Stimulated activated CD4-positive, alpha-beta T cell treated with anti-CD3 and anti-CD28 coated beads, Interleukin-1b, Interleukin-23, amount 100 ng/mL, for 4 hours (primary cell): ENCODE measurements around the gene COL6A2.
"Not testable (repeated sequence)": the region's sequence is repeated elsewhere in the genome, so short reads cannot be mapped to it uniquely, and the experiment has no call there.

Experiments
- DNase-seq, 2 donors: peaks; one replicate each; pipeline ENCODE4 v3.0.0-alpha.2; 2020; ENCODE audit warnings: low read depth in 2 of 2

Gene COL6A2

DNA sequence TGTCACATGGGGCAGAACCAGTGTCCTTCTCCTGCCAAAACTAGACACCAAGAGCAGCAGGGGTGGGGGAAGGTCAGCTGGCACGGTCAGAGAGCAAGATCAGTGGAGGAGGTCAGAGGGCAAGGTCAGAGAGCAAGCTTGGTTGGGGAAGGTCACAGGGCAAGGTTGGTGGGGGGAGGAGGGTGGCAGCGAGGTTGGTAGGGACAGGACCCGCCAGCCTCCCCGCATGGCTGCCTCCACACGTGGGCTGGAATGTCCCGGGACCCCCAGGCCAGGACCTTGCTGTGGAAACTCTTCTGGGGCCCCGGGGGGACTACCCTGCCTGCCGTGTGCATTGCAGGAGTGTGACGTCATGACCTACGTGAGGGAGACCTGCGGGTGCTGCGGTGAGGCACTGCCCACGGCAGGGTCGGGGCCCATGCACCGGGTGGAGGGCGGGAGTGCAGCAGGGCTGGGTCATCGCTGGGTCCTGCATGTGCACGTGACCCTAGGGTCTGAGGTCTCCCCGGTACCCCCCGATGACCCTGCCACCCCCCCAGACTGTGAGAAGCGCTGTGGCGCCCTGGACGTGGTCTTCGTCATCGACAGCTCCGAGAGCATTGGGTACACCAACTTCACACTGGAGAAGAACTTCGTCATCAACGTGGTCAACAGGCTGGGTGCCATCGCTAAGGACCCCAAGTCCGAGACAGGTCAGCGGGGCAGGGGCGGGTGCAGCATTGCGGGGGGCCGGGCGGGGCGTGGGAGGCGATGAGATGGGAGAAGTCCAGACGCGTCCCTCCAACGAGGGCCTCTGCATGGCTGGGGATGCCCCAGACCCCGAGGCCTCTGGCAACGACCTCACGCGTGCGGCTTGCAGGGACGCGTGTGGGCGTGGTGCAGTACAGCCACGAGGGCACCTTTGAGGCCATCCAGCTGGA lies 27.3 kb downstream of the COL6A2 start:
- DNase-seq, result no peak

DNA sequence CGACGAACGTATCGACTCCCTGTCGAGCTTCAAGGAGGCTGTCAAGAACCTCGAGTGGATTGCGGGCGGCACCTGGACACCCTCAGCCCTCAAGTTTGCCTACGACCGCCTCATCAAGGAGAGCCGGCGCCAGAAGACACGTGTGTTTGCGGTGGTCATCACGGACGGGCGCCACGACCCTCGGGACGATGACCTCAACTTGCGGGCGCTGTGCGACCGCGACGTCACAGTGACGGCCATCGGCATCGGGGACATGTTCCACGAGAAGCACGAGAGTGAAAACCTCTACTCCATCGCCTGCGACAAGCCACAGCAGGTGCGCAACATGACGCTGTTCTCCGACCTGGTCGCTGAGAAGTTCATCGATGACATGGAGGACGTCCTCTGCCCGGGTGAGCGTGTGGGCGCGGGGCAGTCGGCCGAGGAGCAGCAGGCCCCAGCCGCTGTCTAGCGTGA lies 28.0 kb downstream of the COL6A2 start:
- no peak for DNase-seq

DNA sequence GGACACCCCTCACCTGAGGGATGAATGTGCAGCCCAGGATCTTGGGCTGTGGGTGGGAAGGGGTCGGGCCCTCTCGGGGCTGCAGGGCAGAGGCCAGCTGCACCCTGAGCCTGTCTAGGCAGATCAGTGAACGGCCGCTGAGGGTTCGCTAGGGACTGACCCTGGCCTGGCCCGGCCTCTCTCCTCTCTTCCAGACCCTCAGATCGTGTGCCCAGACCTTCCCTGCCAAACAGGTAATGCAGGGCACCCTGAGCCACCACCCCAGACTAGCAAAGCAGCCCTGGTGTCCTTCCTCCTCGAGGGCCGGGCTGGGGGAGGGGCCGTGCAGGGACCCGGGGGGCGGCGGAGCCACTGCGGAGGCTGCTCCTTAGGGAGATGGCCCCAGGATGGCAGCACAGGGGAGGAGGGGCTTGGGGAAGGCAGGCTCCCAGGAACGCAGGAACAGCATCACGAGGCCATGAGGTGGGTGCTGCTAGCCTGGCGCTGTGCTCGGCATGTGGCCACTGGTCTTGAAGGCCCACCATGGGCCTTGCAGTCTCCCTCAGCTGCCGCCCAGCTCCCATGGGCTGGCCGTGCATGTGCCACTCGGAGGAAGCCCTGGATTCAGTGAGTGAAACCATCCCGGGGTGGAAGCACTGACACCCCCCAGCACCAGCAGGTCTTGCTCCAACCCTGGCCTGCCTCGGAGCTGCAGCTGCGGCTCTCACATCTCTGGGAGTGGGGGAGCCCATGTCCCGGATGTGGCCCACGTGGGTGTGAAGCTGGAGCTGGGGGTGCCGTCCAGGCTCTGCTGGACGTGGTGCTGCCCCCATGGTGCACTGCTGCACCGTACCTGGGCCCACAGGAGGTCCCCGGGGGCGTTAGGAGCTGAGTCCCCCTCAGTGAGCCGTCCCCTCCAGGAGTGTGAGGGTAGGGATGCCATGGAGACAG lies 28.7 kb downstream of the COL6A2 start:
- DNase-seq, result no peak

DNA sequence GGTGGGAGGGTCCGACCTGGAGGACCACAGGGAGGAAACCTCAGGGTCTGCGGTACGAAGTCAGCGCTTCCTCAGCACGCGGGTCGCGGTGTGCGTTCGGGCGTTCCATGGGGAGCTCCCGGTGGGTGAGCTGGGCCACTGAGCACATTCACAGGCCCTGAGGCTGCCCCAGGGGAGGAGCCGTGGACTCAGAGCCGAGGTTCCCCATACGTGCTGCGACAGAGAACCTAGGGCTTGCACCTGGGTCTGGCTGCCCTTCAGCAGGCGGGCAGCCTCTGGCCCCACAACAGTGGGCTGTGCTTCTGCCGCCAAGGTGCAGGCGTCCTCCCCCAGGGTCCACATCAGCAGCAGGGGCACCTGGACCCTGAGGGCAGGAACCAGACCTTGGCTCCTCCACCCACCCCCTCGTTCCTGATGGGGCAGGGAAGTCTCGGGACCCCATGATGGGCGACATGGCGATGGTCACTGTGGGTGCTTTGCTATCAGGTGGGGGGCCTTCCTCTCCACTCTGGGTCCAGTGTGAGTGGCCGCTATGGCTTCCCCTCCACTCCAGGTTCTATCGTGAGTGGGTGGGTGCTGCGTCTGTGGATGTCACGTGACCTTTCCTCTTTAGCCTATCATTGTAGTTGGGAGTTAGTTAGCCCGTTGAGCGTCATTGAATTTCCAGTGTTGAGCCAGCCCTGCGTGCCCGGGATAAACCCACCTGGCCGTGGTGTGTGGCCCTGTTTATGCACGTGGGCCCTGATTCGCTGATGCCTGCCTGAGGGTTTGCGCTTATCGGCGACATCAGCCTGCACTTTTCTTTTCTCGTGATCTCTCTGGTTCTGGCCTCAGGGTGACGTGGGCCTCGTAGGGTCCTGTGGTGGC lies 29.6 kb downstream of the COL6A2 start:
- no peak for DNase-seq

DNA sequence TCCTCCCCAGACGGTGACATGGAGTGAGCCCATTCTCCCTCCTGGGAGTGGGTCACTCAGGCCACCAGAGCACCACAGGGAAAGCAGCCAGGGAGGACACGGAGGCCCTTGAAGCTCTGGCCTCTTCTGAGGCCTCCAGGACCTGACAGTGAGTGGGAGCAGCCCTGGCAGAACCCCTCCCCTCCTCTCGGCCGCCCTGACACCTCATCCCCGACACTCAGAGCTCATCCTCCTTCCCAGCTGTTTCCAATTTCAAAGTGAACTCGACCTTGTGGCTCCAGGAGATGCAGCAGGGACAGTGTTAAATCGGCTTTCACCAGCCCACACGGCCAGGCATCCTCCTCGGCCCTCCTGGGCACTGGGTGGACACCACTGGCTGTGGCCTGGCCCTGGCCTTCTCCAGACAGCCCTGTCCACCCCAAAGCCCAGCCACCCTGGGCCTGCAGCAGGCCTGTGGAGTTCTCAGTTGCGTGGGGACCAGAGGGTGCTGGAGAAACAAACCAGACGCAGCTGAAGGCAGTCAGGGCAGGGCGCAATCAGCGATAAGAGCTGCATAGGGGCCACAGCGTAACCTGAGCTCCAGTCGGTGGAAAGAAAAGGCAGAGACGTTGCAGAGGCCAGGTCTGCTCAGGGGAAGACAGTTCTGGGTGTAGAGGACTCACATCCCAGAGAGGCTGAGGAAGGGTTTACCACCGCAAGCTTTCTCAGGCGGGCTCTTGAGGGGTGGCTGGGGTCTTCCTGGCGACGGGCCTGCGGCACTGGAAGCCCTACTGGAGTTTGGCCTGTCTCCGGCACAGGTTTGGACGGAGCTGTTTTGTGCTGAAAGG lies 30.4 kb downstream of the COL6A2 start:
- no peak for DNase-seq

DNA sequence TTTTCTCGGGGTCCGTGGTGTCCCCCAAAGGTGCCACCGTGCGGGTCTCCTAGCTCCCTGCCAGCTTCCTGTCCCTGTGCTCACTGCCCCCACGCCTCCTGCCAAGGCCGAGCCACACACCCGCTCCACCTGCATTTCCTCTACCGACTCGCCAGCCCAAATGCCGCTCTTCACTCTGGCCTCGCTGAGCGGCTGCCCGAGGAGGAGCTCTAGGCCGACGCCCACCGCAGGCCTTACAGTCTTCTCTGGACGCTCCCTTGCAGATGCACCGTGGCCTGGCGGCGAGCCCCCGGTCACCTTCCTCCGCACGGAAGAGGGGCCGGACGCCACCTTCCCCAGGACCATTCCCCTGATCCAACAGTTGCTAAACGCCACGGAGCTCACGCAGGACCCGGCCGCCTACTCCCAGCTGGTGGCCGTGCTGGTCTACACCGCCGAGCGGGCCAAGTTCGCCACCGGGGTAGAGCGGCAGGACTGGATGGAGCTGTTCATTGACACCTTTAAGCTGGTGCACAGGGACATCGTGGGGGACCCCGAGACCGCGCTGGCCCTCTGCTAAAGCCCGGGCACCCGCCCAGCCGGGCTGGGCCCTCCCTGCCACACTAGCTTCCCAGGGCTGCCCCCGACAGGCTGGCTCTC lies 31.1 kb downstream of the COL6A2 start:
- no peak for DNase-seq

DNA sequence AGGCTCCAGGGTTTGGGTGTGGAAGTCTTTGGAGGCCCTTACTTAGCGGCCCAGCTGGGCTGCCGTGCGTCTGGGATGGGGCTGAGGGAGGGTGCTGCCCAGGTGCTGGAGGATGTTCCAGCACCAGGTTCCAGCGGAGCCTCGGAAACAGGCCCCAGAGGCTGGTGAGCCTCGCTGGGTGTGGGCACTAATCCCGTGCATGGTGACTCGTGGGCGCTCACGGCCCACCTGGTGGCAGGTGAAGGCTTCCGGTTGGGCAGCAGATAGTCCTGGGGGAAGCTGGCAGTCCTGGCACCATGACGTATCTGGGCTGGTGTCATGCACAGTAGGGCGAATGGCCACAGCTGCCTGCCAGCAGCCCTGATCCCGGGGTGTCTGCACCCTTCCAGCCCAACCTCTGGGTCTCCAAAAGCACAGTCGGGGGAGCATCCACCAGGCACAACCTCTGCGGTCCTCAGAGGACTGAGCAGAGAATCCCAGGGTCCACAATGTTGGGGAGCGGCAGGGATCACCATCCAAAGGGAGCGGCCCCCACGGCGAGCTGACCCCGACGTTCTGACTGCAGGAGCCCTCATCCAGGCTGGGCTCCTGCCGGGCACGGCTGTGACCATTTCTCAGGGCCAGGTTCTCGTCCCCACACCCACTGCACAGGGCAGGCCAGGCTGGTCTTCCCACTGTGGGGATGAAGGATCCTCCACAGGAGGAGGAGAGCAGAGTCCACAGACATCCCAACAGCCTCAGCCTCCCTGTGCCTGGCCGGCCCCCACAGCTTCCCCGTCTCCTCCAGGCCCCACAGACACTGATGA lies 32.1 kb downstream of the COL6A2 start:
- DNase-seq, result no peak

DNA sequence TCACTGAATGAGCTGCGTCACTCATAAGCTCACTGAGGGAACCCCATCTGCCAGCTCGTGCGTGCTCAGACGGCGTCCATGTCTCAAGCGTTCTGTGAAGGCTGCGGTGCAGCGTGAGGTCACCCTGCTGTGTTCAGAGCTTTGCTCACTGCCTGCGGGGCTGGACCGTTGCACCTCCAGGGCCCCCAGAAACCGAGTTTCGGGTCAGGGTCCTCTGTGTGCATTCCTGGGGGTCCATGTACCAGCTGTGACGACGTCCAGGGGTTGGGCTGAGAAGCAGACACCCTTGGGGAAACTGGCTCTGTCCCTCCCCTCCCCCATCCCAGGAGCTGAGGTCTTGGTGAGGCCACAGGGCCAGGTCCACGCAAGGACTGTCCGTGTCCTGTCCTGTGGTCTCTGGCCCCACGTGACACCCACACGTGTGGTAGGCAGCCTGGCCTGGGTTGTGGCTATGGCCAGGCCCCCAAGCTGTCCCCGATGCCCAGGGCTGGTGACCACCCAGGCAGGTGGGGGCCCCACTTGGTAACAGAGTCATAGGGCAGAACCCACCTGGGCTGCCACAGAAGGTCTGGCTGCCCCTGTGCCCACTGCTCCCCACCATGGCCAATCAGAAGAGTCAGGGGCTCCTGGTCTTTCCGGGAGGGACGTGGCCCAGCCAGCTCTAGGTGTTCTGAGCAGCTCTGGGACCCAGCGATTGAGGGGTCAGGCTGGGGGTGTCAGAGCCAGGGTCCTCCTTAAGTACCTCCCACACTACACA lies 33.1 kb downstream of the COL6A2 start:
- DNase-seq, result no peak

DNA sequence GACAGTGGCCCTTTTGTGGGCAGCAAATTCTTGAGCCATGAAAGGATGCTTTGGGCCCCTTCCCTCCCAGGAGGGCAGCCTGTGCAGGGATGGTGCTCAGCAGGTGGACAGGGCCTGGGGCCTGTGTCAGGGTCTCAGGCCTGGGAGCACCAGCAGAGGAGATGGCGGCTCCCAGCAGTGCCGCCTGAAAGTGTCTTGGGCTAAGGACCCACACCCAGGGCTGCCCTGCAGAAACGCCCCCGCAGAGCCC lies 33.6 kb downstream of the COL6A2 start:
- no peak for DNase-seq

DNA sequence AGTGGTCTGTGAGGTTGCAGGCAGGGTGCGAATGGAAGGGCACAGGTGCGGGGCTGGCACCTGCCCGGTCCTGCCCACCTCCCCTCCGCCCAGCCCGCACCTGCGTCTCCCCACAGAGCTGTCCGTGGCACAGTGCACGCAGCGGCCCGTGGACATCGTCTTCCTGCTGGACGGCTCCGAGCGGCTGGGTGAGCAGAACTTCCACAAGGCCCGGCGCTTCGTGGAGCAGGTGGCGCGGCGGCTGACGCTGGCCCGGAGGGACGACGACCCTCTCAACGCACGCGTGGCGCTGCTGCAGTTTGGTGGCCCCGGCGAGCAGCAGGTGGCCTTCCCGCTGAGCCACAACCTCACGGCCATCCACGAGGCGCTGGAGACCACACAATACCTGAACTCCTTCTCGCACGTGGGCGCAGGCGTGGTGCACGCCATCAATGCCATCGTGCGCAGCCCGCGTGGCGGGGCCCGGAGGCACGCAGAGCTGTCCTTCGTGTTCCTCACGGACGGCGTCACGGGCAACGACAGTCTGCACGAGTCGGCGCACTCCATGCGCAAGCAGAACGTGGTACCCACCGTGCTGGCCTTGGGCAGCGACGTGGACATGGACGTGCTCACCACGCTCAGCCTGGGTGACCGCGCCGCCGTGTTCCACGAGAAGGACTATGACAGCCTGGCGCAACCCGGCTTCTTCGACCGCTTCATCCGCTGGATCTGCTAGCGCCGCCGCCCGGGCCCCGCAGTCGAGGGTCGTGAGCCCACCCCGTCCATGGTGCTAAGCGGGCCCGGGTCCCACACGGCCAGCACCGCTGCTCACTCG lies 34.1 kb downstream of the COL6A2 start:
- no peak for DNase-seq

DNA sequence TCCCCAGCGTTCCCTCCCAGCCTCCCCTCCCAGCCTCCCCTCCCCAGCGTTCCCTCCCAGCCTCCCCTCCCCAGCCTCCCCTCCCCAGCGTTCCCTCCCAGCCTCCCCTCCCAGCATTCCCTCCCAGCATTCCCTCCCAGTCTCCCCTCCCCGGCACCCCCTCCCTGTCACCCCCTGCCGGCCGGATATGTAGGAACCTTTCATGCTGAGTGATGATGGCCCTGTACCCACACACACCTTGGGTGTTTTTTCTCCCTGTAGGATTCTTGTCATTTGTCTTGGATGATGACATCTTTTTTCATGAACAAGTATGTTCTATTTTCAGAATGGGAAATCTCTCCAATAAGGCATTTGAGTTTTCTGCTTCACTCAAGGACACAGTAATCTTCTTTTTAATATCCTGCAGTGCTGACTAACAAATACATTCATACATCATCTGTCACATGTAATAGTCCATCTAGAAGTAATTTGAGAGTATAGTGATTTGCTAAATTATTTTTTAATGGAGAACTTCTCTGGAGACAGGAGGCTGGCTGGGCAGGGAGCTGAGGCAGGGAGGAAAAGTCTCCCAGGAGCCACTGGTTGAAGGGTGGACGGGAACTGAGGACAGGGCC lies 38.0 kb downstream of the COL6A2 start:
- DNase-seq, result no peak

DNA sequence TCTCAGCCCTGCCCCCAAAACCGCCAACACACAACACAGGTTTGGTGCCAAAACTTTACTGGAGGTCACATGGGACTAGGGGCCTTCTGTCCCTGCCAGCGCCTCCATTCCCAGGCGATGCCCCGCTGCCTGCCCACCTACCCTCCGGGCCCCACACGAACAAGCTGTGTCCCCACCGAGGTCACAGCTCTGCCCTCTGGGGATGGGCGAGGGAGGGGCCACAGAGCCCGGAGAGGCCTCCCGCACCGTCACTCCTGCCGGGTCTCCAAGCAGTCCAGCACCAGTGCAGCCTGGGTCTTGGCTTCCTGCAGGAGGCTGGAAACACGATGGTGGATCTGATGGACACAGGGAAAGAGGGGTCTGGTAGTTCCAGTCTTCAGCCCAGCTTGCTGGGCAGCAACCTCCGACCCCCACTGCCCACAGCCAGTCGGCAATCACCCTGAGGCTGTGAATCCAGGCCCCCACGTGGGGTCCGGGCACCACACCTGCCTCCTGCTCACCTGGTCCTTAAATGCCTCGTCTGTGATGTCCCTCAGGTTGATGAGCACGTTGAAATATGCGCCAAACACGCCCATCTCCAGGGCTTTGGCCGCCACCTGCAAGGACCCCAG lies 38.9 kb downstream of the COL6A2 start:
- DNase-seq, result no peak

DNA sequence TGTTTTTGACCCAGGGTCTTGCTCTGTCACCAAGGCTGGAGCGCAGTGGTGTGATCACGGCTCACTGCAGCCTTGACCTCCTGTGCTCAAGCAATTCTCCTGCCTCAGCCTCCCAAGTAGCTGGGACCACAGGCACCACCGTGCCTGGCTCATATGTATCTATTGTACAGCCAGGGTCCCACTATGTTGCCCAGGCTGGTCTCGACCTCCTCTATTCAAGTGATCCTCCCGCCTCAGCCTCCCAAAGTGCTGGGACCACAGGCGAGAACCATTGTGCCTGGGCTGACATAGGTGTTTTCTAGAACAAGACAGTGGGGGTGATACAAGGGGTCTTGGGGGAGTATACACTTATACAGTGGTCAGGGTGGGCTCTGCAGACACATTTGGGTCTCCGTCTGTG lies 40.0 kb downstream of the COL6A2 start:
- no peak for DNase-seq

DNA sequence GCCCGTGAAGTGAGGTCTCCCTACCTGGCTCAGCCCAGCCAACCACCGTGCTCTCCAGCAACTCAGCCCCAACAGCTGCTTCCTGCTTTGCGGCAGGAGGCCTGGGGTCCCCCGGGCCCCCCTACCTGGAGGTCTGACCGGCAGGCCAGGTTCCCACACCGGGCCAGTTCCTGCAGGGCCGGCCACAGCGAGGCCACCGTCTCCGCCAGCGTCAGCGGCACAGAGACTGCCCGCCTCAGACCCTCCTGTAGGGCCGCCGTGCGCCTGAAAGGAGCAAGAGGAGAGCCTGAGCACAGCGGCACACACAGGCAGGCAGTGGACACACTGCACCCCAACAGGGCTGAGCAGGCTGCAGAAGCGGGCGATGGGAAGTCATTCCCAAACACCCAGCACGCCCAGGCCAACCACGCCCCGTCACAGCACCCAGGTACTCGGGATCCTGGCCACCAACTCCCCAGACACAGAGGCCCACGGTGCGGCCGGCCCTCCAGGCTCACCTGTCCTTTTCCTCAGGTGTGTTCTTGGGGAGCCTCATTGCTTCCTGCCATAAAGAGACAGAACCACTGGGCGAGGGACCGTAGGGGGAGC lies 40.6 kb downstream of the COL6A2 start:
- DNase-seq, result no peak

DNA sequence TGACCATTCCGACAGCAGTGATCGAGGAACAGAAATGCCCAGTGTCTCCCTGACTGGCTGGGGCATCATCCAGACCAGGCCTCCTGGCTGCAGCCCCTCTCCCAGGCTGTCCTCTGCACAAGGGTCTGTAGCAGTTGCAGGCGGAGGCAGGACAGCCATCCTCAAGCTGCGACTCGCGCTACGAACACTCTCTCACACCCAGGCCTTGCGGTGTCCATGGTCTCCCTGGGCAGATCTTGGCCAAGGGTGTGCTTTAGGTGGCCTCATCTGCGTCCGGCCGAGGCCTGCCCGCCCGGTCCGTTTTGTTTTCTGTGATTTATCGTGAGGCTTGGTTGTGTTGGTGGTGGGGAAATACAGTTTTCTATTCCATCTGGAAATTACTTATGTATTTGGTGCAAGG lies 41.8 kb downstream of the COL6A2 start:
- DNase-seq, result no peak

DNA sequence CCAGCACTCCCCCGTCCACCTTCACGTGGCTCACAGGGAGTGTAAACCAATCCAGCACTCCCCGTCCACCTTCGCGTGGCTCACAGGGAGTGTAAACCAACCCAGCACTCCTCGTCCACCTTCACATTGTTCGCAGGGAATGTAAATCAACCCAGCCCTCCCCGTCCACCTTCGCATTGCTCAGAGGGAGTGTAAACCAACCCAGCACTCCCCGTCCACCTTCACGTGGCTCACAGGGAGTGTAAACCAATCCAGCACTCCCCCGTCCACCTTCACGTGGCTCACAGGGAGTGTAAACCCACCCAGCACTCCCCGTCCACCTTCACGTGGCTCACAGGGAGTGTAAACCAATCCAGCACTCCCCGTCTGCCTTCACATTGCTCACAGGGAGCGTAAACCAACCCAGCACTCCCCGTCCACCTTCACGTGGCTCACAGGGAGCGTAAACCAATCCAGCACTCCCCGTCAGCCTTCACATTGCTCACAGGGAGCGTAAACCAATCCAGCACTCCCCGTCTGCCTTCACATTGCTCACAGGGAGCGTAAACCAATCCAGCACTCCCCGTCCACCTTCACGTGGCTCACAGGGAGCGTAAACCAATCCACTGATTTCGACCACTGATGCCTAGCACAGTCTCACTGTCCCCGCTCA lies 42.6 kb downstream of the COL6A2 start:
- DNase-seq, result not testable (repeated sequence)
